HepG2 (cell line): ENCODE results near the gene C15orf62. TPM values are rescaled to one million over a fixed set of nuclear protein-coding genes. Genes with fewer than 3 reads are reported as not detected.

Source experiments
- IKZF1 ChIP-seq: fragments of 450-650 bp; IDR thresholded peaks from 2 replicates; pipeline ENCODE4 v1.7.1; 2016
- KLF6 ChIP-seq: IDR thresholded peaks from 2 replicates; pipeline ENCODE4 v1.8.0; 2016; ENCODE audit warnings: missing biosample characterization, missing genetic modification reagents
- MAX ChIP-seq: IDR thresholded peaks from 2 replicates; pipeline ENCODE4 v1.6.1; 2012; ENCODE audit warnings: inconsistent platforms
- MEF2D ChIP-seq: sonication (generic); formaldehyde crosslinking; IDR thresholded peaks from 2 replicates; pipeline ENCODE4 v1.5.1; 2020; ENCODE audit warnings: mild to moderate bottlenecking, missing genetic modification reagents
- PHF8 ChIP-seq: sonication (generic); formaldehyde crosslinking; IDR thresholded peaks from 2 replicates; pipeline ENCODE4 v1.5.0; 2020; ENCODE audit warnings: missing genetic modification reagents
- SMAD3 ChIP-seq: sonication (generic); formaldehyde crosslinking; IDR thresholded peaks from 2 replicates; pipeline ENCODE4 v1.4.0; 2020; ENCODE audit warnings: missing genetic modification reagents
- ZNF543 ChIP-seq: sonication (generic); formaldehyde crosslinking; IDR thresholded peaks from 2 replicates; pipeline ENCODE4 v1.4.0; 2020; ENCODE audit warnings: mild to moderate bottlenecking, missing genetic modification reagents
- ZNF577 ChIP-seq: sonication (generic); formaldehyde crosslinking; IDR thresholded peaks from 2 replicates; pipeline ENCODE4 v1.4.0; 2020; ENCODE audit warnings: mild to moderate bottlenecking, low read depth, missing genetic modification reagents, borderline replicate concordance
- ZNF614 ChIP-seq: IDR thresholded peaks from 2 replicates; pipeline ENCODE4 v1.6.1; 2018; ENCODE audit warnings: missing biosample characterization, missing genetic modification reagents, inconsistent platforms, borderline replicate concordance
- ZXDC ChIP-seq: sonication (generic); formaldehyde crosslinking; IDR thresholded peaks from 2 replicates; pipeline ENCODE4 v1.5.0; 2020; ENCODE audit warnings: mild to moderate bottlenecking, missing genetic modification reagents
- polyA plus RNA-seq, 8 experiments: library from polyadenylated mRNA; depleted of rRNA in 3 of 8; stranded (reverse) in 7 of 8; unstranded in 1 of 8; fragments of >200 nt; fragmentation: Illumina TruSeq in 4 of 8; extraction: Trizol in 4 of 8; gene quantifications; 2 replicates each; pipeline versions ENCODE4 v1.2.1 to v1.2.3, GENCODE V29; 2011 to 2016; ENCODE audit warnings: low read depth in 4 of 8, missing spikeins in 1 of 8, mixed read lengths in 1 of 8; ENCODE audit not compliant: insufficient read depth in 1 of 8
- total RNA-seq, 5 experiments: library from RNA; depleted of rRNA; stranded (reverse); fragments of >200 nt; fragmentation: Illumina TruSeq; extraction: Trizol; gene quantifications; 2 replicates each; pipeline ENCODE4 v1.2.3, GENCODE V29; 2016; ENCODE audit warnings: low read depth in 1 of 5
- TF ChIP-seq, protein P1 (sequence below): IDR thresholded peaks from 2 replicates; pipeline ENCODE4 v1.4.0; 2020; ENCODE audit warnings: mild to moderate bottlenecking, missing genetic modification reagents
- TF ChIP-seq, protein P2 (sequence below): sonication (generic); formaldehyde crosslinking; IDR thresholded peaks from 2 replicates; pipeline ENCODE4 v1.4.0; 2020; ENCODE audit warnings: mild to moderate bottlenecking, low read depth, missing genetic modification reagents
- TF ChIP-seq, protein P3 (sequence below): IDR thresholded peaks from 2 replicates; pipeline ENCODE4 v1.6.1; 2016; ENCODE audit warnings: control low read depth
- TF ChIP-seq, protein P4 (sequence below): sonication (generic); formaldehyde crosslinking; IDR thresholded peaks from 2 replicates; pipeline ENCODE4 v1.8.0; 2022; ENCODE audit warnings: mild to moderate bottlenecking, missing genetic modification reagents
- TF ChIP-seq, protein P5 (sequence below): sonication (generic); formaldehyde crosslinking; IDR thresholded peaks from 2 replicates; pipeline ENCODE4 v1.8.0; 2022; ENCODE audit warnings: low read depth, missing genetic modification reagents

C15orf62 gene
- total and polyA plus RNA-seq, 2 of the 13 experiments (the other 11 are each of a cell fraction or from before 2014, with no cell fraction given) = 0.51 to 1.1 TPM

DNA sequence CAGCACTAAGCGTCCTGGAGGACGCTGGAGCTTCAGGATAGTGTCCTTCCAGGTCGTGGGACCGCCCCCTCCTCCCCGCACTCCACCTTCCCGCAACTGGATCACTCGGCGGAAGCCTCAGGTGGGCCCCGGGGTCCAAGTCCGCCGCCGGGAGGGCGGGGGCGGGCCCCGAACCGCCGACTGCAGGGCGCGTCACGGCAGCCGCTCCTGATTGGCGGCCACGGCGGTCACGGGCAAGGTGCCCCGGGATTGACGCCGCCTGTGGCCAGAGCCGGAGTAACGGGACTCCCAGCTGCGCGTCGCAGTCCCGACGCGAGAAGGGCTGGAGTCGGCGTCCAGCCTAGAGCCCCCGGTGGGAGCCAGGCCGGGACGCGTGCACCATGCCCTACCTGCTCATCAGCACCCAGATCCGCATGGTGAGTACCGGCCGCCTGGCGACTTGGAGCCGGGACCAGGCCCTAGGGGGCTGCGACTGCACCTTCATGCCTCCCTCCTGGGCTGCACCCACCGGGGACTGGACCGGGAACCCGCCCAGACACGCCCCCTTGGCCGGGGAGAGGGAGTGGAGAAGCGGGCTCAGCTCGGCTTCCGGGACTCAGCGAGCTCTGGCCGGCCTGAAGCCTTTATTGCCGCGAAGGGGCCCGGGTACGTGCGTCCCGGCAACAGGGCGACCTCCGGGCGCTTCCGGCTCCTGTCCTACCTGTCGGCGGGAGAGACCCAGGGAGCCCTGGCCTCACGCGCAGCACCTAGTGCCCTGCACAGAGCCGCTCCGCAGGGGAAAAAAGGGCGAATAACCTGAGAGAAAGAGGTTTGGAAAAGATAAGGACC lies 5.8 kb upstream of the C15orf62 start, which contains the start of gene GCHFR (continued):
- TF ChIP-seq, protein P1, sequence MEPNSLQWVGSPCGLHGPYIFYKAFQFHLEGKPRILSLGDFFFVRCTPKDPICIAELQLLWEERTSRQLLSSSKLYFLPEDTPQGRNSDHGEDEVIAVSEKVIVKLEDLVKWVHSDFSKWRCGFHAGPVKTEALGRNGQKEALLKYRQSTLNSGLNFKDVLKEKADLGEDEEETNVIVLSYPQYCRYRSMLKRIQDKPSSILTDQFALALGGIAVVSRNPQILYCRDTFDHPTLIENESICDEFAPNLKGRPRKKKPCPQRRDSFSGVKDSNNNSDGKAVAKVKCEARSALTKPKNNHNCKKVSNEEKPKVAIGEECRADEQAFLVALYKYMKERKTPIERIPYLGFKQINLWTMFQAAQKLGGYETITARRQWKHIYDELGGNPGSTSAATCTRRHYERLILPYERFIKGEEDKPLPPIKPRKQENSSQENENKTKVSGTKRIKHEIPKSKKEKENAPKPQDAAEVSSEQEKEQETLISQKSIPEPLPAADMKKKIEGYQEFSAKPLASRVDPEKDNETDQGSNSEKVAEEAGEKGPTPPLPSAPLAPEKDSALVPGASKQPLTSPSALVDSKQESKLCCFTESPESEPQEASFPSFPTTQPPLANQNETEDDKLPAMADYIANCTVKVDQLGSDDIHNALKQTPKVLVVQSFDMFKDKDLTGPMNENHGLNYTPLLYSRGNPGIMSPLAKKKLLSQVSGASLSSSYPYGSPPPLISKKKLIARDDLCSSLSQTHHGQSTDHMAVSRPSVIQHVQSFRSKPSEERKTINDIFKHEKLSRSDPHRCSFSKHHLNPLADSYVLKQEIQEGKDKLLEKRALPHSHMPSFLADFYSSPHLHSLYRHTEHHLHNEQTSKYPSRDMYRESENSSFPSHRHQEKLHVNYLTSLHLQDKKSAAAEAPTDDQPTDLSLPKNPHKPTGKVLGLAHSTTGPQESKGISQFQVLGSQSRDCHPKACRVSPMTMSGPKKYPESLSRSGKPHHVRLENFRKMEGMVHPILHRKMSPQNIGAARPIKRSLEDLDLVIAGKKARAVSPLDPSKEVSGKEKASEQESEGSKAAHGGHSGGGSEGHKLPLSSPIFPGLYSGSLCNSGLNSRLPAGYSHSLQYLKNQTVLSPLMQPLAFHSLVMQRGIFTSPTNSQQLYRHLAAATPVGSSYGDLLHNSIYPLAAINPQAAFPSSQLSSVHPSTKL (CRISPR knock-in tag) = peak; percentile 45; the same call in 1 of the 2 replicates
- TF ChIP-seq ZXDC (CRISPR knock-in tag) (peak; percentile 55; the same call in 1 of the 2 replicates), SMAD3 (0 out of 2 replicates have a peak, but pooled peaks have one; percentile 9), ZNF543 (CRISPR knock-in tag) (peak; percentile 42), MEF2D (CRISPR knock-in tag) (no peak), ZNF614 (peak; percentile 76; the same call in 1 of the 2 replicates), IKZF1 (no peak), ZNF577 (0 out of 2 replicates have a peak, but pooled peaks have one; percentile 52), PHF8 (CRISPR knock-in tag) (peak; percentile 87), KLF6 (CRISPR knock-in tag) (peak; percentile 75; the same call in 1 of the 2 replicates), MAX (peak; percentile 72; the same call in 1 of the 2 replicates)
- TF ChIP-seq, protein P2, sequence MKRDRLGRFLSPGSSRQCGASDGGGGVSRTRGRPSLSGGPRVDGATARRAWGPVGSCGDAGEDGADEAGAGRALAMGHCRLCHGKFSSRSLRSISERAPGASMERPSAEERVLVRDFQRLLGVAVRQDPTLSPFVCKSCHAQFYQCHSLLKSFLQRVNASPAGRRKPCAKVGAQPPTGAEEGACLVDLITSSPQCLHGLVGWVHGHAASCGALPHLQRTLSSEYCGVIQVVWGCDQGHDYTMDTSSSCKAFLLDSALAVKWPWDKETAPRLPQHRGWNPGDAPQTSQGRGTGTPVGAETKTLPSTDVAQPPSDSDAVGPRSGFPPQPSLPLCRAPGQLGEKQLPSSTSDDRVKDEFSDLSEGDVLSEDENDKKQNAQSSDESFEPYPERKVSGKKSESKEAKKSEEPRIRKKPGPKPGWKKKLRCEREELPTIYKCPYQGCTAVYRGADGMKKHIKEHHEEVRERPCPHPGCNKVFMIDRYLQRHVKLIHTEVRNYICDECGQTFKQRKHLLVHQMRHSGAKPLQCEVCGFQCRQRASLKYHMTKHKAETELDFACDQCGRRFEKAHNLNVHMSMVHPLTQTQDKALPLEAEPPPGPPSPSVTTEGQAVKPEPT = peak; percentile 66
- TF ChIP-seq, protein P3, sequence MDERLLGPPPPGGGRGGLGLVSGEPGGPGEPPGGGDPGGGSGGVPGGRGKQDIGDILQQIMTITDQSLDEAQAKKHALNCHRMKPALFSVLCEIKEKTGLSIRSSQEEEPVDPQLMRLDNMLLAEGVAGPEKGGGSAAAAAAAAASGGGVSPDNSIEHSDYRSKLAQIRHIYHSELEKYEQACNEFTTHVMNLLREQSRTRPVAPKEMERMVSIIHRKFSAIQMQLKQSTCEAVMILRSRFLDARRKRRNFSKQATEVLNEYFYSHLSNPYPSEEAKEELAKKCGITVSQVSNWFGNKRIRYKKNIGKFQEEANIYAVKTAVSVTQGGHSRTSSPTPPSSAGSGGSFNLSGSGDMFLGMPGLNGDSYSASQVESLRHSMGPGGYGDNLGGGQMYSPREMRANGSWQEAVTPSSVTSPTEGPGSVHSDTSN = peak; percentile 47; the same call in 1 of the 2 replicates
- TF ChIP-seq, protein P4, sequence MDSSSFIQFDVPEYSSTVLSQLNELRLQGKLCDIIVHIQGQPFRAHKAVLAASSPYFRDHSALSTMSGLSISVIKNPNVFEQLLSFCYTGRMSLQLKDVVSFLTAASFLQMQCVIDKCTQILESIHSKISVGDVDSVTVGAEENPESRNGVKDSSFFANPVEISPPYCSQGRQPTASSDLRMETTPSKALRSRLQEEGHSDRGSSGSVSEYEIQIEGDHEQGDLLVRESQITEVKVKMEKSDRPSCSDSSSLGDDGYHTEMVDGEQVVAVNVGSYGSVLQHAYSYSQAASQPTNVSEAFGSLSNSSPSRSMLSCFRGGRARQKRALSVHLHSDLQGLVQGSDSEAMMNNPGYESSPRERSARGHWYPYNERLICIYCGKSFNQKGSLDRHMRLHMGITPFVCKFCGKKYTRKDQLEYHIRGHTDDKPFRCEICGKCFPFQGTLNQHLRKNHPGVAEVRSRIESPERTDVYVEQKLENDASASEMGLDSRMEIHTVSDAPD (CRISPR knock-in tag) = peak; percentile 17; the same call in 1 of the 2 replicates
- TF ChIP-seq, protein P5, sequence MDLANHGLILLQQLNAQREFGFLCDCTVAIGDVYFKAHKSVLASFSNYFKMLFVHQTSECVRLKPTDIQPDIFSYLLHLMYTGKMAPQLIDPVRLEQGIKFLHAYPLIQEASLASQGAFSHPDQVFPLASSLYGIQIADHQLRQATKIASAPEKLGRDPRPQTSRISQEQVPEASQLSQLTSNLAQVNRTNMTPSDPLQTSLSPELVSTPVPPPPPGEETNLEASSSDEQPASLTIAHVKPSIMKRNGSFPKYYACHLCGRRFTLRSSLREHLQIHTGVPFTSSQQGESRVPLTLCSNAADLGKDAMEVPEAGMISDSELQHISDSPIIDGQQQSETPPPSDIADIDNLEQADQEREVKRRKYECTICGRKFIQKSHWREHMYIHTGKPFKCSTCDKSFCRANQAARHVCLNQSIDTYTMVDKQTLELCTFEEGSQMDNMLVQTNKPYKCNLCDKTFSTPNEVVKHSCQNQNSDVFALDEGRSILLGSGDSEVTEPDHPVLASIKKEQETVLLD (CRISPR knock-in tag) = peak; percentile 90
